Fibroblast of lung (primary cell): Measurements from ENCODE around the gene ROBO1. TPM values are rescaled to one million over a fixed set of nuclear protein-coding genes. Genes with fewer than 3 reads are reported as not detected.

ENCODE experiments used
- DNase-seq, 2 donors: peaks; one replicate each; pipeline versions ENCODE4 v3.0.0 to v3.0.0-alpha.2; 2010; ENCODE audit warnings: low read depth in 2 of 2
- H2AFZ ChIP-seq: 2 replicates; pipeline ENCODE4 v1.5.1; 2012; ENCODE audit warnings: low read length, control low read depth, inconsistent platforms
- H3K27ac ChIP-seq: 2 replicates; pipeline ENCODE4 v1.5.1; 2011; ENCODE audit warnings: low read length, control low read depth; ENCODE audit not compliant: insufficient read depth
- H3K27me3 ChIP-seq: 2 replicates; pipeline ENCODE4 v1.5.1; 2011; ENCODE audit warnings: mild to moderate bottlenecking, low read length; ENCODE audit not compliant: control insufficient read depth, insufficient read depth
- H3K36me3 ChIP-seq: 2 replicates; pipeline ENCODE4 v1.5.1; 2011; ENCODE audit warnings: low read length; ENCODE audit not compliant: control insufficient read depth, insufficient read depth
- H3K4me1 ChIP-seq: 2 replicates; pipeline ENCODE4 v1.5.1; 2011; ENCODE audit warnings: low read length; ENCODE audit not compliant: control insufficient read depth, insufficient read depth; ENCODE audit errors: extremely low read depth
- H3K4me2 ChIP-seq: 2 replicates; pipeline ENCODE4 v1.5.1; 2011; ENCODE audit warnings: low read length, control low read depth; ENCODE audit not compliant: insufficient read depth; ENCODE audit errors: extremely low read depth
- H3K4me3 ChIP-seq, 4 experiments: fragments of 200-600 bp in 1 of 4; sonication (generic) in 1 of 4; replicated peaks in 1 of 4; 2 replicates each; pipeline ENCODE4 v1.5.1; 2011 to 2016; ENCODE audit warnings: low read length in 4 of 4, low read depth in 3 of 4, mild to moderate bottlenecking in 3 of 4, control low read depth in 2 of 4, inconsistent platforms in 1 of 4, mixed read lengths in 1 of 4; ENCODE audit not compliant: insufficient read depth in 1 of 4; ENCODE audit errors: control extremely low read depth in 1 of 4
- H3K79me2 ChIP-seq: 2 replicates; pipeline ENCODE4 v1.5.1; 2012; ENCODE audit warnings: mild to moderate bottlenecking, low read length, inconsistent platforms; ENCODE audit not compliant: control insufficient read depth, insufficient read depth
- H3K9ac ChIP-seq: 2 replicates; pipeline ENCODE4 v1.5.1; 2011; ENCODE audit warnings: mild to moderate bottlenecking, low read length, control low read depth; ENCODE audit not compliant: insufficient read depth
- H3K9me3 ChIP-seq: 2 replicates; pipeline ENCODE4 v1.5.1; 2012; ENCODE audit warnings: low read depth, low read length; ENCODE audit not compliant: control insufficient read depth, insufficient read depth
- H4K20me1 ChIP-seq: 2 replicates; pipeline ENCODE4 v1.5.1; 2011; ENCODE audit warnings: low read length; ENCODE audit not compliant: control insufficient read depth, insufficient read depth; ENCODE audit errors: extremely low read depth
- EZH2 ChIP-seq: IDR thresholded peaks from 2 replicates; pipeline ENCODE4 v1.5.1; 2012; ENCODE audit warnings: low read length, control low read depth, mild to moderate bottlenecking; ENCODE audit errors: missing control alignments
- polyA plus RNA-seq, 2 donors: library from polyadenylated mRNA; depleted of rRNA in 1 of 2; stranded (reverse) in 1 of 2; unstranded in 1 of 2; fragments of >200 nt; gene quantifications; 2 replicates each; pipeline ENCODE4 v1.2.1, GENCODE V29; 2011 to 2012; ENCODE audit warnings: missing spikeins in 1 of 2
- total RNA-seq: library from RNA; depleted of rRNA; stranded (reverse); fragments of >200 nt; gene quantifications from 2 replicates; pipeline ENCODE4 v1.2.1, GENCODE V29; 2014
- TF ChIP-seq, protein P1 (sequence below), 2 donors: IDR thresholded peaks in 1 of 2; conservative IDR thresholded peaks in 1 of 2; 1 replicate in 1 of 2; 2 replicates in 1 of 2; pipeline ENCODE4 v1.5.1; 2011 to 2012; ENCODE audit warnings: low read length in 2 of 2, control low read depth in 1 of 2, inconsistent platforms in 1 of 2, low read depth in 1 of 2, mild to moderate bottlenecking in 1 of 2

The ROBO1 gene
- total and polyA plus RNA-seq, 2 donors (not counting 1 experiment from before 2014, with no cell fraction given): 53.8 to 104 TPM

GRCh38 chr3:79202471-79203143, 565.2 kb downstream of the ROBO1 start:
- Histone ChIP-seq H3K4me3 (no peak overlapping the region), H3K4me2 (no peak overlapping the region), H3K4me1 (no peaks in the 10 kb centered on the region), H3K27me3 (no peaks in the 10 kb centered on the region), H3K9me3 (no peaks in the 10 kb centered on the region), H3K36me3 (no peaks in the 10 kb centered on the region), H3K79me2 (no peaks in the 10 kb centered on the region), H4K20me1 (no peaks in the 10 kb centered on the region), H2AFZ (no peak overlapping the region), H3K9ac (no peak overlapping the region), H3K27ac (no peak overlapping the region)
- TF ChIP-seq, protein P1, sequence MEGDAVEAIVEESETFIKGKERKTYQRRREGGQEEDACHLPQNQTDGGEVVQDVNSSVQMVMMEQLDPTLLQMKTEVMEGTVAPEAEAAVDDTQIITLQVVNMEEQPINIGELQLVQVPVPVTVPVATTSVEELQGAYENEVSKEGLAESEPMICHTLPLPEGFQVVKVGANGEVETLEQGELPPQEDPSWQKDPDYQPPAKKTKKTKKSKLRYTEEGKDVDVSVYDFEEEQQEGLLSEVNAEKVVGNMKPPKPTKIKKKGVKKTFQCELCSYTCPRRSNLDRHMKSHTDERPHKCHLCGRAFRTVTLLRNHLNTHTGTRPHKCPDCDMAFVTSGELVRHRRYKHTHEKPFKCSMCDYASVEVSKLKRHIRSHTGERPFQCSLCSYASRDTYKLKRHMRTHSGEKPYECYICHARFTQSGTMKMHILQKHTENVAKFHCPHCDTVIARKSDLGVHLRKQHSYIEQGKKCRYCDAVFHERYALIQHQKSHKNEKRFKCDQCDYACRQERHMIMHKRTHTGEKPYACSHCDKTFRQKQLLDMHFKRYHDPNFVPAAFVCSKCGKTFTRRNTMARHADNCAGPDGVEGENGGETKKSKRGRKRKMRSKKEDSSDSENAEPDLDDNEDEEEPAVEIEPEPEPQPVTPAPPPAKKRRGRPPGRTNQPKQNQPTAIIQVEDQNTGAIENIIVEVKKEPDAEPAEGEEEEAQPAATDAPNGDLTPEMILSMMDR (conservative IDR thresholded peaks at IDR 0.05 in 1 of 2, IDR thresholded peaks at IDR 0.05 in 1 of 2; ENCODE audit: low read depth in 1 of 2, low read length in 2 of 2): no peak
- TF ChIP-seq EZH2: no peak
- no peak for DNase-seq

DNA sequence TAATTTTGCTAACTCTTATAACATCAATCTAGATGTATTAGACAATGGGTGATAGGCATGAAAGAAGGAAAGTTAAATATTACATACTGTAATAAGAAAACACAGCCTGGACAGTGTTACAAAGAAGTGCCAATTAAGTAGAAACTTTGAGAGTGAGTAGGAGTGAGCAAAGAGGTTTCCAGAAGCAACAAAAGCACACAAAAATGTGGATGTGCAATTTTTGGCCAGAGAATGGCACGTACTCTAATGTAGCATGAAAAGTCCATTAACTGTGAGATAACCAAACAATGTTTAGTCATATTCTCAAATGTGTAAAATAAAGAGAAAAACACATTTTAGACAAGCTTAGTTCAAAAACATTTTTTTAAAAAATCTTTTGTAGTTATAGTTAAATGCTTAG, 567.3 kb downstream of the ROBO1 start:
- Histone ChIP-seq H3K27ac (no peak overlapping the region), H3K4me3 (no peak overlapping the region), H3K36me3 (no peaks in the 10 kb centered on the region), H3K4me2 (no peak overlapping the region), H2AFZ (no peak overlapping the region), H3K9ac (no peak overlapping the region), H3K27me3 (no peaks in the 10 kb centered on the region), H4K20me1 (no peaks in the 10 kb centered on the region), H3K4me1 (no peaks in the 10 kb centered on the region), H3K79me2 (no peaks in the 10 kb centered on the region), H3K9me3 (no peaks in the 10 kb centered on the region)
- DNase-seq: peak in 1 of 2 donors; percentile 79
- TF ChIP-seq EZH2: no peak
- TF ChIP-seq, protein P1 (conservative IDR thresholded peaks at IDR 0.05 in 1 of 2, IDR thresholded peaks at IDR 0.05 in 1 of 2; ENCODE audit: low read depth in 1 of 2, low read length in 2 of 2): no peak

DNA sequence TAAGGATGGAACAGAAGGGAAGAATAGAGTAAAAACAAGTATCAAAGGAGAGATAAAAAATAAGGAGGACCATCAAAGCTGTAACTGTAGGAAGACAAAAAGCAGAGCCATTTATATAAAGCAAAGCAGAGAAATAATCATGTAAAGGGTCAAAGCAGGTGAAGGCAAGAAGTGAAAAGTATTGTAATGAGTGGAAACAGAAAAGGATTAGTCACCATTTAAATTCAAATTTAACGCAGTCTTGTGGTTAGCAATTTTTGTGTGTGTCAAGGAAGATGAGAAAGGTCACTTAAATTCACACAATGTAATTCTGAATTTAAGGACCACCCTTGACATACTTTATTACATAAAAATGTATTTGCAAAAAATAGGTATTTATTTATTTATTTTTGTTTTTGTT, 567.8 kb downstream of the ROBO1 start:
- no peaks in the 10 kb centered on the region for H3K4me1 ChIP-seq
- no peak overlapping the region for H3K4me2 ChIP-seq
- no peaks in the 10 kb centered on the region for H3K9me3 ChIP-seq
- no peak overlapping the region for H2AFZ ChIP-seq
- no peaks in the 10 kb centered on the region for H4K20me1 ChIP-seq
- no peak overlapping the region for H3K27ac ChIP-seq
- no peak overlapping the region for H3K9ac ChIP-seq
- no peaks in the 10 kb centered on the region for H3K79me2 ChIP-seq
- no peaks in the 10 kb centered on the region for H3K27me3 ChIP-seq
- no peaks in the 10 kb centered on the region for H3K36me3 ChIP-seq
- no peak overlapping the region for H3K4me3 ChIP-seq
- no peak for TF ChIP-seq EZH2
- TF ChIP-seq, protein P1 (conservative IDR thresholded peaks at IDR 0.05 in 1 of 2, IDR thresholded peaks at IDR 0.05 in 1 of 2; ENCODE audit: low read depth in 1 of 2, low read length in 2 of 2): no peak
- peak in 1 of 2 donors; percentile 43 for DNase-seq
